ENCODE results near the gene SMARCD2.

The SMARCD2 gene

DNA sequence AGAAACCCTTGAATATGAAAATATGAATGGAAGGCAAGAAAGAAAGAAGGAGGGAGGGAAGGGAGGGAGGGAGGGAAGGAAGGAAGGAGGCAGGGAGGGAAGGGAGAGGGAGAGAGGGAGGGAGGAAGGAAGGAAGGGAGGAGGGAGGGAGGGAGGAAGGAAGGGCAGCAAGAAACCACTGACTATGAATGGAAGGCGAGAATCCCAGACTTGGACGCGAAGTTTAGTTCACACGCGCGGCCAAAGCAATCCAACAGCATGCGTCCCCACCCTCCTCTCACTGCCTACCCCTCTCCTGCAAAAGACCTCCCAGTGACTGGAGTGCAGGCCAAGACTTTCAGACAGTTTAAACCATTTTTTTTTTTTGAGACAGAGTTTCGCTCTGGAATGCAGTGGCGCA is 7.9 kb upstream of the SMARCD2 start:
- H3K4me3 ChIP-seq (ENCODE audit: low read depth, low read length) = no peak overlapping the region
- TF ChIP-seq, protein P1, sequence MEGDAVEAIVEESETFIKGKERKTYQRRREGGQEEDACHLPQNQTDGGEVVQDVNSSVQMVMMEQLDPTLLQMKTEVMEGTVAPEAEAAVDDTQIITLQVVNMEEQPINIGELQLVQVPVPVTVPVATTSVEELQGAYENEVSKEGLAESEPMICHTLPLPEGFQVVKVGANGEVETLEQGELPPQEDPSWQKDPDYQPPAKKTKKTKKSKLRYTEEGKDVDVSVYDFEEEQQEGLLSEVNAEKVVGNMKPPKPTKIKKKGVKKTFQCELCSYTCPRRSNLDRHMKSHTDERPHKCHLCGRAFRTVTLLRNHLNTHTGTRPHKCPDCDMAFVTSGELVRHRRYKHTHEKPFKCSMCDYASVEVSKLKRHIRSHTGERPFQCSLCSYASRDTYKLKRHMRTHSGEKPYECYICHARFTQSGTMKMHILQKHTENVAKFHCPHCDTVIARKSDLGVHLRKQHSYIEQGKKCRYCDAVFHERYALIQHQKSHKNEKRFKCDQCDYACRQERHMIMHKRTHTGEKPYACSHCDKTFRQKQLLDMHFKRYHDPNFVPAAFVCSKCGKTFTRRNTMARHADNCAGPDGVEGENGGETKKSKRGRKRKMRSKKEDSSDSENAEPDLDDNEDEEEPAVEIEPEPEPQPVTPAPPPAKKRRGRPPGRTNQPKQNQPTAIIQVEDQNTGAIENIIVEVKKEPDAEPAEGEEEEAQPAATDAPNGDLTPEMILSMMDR (IDR thresholded peaks at IDR 0.05; ENCODE audit: insufficient read depth, low read depth, low read length, missing control alignments) = no peak
- no peak for DNase-seq (ENCODE audit: low read depth)

DNA sequence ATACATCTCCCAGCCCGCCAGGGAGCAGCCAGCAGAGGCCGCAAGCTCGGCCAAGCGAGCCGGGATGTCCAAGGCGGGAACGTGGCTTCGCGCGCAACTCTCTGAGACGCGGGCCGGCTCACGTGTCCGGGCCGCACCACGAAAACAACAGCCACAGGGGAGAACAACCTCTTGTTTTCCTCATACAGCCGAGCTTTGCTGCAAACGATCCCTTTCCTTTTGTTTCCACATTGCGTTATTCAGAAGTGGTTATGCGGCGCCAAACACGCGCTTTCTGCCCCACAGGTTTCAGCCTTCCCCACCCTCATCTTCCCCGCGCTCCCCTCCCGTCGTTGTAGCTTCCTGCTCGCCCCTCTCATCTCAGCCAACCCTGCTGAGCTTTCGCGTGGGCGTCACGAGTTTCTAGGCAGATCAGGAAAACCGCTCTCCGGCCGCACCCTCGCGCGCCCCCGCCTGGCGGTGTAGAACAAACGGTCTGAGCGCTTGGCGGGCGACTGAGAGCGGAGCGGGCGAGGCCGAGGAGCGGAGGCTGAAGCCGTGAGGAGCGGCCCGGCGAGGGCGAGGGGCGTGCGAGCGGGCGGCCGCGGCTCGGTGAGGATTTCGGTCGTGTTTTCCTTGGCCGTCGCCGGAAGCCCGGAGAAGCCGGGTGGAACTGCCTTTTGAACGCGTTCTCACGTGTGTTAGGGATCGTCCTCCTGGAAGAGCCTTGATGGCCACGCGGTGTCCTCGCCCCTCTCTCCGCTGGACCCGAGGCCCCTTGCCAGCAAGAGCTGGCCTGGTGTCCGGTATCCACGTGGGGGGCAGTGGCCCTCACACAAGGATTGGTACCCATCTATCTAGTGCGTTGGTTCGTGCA is 6.6 kb upstream of the SMARCD2 start:
- DNase-seq (ENCODE audit: low read depth) = peak; percentile 96
- peak overlapping the region; percentile 47 for H3K4me3 ChIP-seq (ENCODE audit: low read depth, low read length)
- TF ChIP-seq, protein P1 (IDR thresholded peaks at IDR 0.05; ENCODE audit: insufficient read depth, low read depth, low read length, missing control alignments) = peak; percentile 75

- no peak for DNase-seq (ENCODE audit: low read depth)
- TF ChIP-seq, protein P1 (IDR thresholded peaks at IDR 0.05; ENCODE audit: insufficient read depth, low read depth, low read length, missing control alignments) = no peak
- no peak overlapping the region for H3K4me3 ChIP-seq (ENCODE audit: low read depth, low read length)
Measured at GRCh38 chr17:63847525-63848249, 5.2 kb upstream of the SMARCD2 start.

GRCh38 chr17:63845509-63845908 is 3.0 kb upstream of the SMARCD2 start:
- no peak for DNase-seq (ENCODE audit: low read depth)
- TF ChIP-seq, protein P1 (IDR thresholded peaks at IDR 0.05; ENCODE audit: insufficient read depth, low read depth, low read length, missing control alignments) = no peak
- no peak overlapping the region for H3K4me3 ChIP-seq (ENCODE audit: low read depth, low read length)

DNA sequence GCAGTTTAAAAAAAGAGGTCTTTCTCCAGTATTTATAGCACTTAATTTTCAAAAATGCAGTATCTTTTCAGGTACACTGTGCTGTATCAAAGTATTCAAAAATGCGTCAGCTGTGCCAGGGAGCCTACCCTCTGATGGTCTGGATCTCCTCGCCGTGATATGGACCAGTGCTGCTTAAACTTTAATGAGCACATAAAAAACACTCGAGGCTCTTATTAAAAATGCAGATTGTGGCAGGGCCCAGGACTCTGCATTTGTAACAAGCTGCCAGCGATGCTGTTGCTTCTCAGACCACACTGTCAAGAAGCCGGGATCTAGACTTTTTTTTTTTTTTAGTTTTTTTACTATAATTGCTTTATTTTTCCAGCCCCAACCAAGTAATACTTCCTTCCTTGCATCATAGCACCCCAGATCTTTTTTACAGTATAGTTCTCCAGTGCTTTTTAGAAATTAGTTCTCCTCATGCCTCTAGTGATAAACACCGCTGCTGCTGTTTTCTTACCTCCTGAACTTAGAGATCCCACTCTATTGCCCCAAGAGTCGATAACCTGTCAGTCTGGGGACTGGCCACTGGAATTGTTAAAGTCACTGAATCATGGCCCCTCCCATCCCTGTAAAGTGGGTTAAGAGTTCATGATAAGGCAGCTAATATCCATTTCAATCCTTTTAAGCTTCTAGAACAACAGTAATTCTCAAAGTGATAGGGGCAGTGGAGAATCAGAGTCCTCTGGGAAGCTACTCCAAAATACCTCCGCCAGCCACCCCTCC is 1.6 kb upstream of the SMARCD2 start:
- TF ChIP-seq, protein P1 (IDR thresholded peaks at IDR 0.05; ENCODE audit: insufficient read depth, low read depth, low read length, missing control alignments) = no peak
- H3K4me3 ChIP-seq (ENCODE audit: low read depth, low read length) = peak overlapping the region; percentile 63
- DNase-seq (ENCODE audit: low read depth) = no peak

- DNase-seq (ENCODE audit: low read depth) = peak; percentile 91
- peak overlapping the region; percentile 63 for H3K4me3 ChIP-seq (ENCODE audit: low read depth, low read length)
Measured at GRCh38 chr17:63843387-63843888, 953 bp upstream of the SMARCD2 start.

DNA sequence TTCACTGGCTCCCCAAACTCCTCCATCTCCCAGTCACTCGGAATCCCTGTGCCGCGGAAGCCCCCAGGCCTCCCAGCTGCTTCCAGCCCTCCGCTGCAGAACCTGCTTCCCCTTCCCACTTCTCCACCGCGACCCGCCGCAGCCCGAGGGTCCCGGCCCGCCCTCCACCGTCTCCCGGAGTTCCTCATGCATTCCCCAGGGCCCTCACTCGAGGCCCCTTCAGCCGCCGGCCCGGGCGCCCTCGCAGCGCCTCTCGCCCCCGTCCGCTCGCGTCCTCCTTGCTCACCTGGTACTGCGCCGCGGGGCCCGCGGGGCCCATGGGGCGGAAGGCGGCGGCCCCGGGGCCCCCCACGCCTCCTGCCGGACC is 329 bp downstream of the SMARCD2 start:
- TF ChIP-seq, protein P1 (IDR thresholded peaks at IDR 0.05; ENCODE audit: insufficient read depth, low read depth, low read length, missing control alignments) = no peak
- no peak for DNase-seq (ENCODE audit: low read depth)
- H3K4me3 ChIP-seq (ENCODE audit: low read depth, low read length) = peak overlapping the region; percentile 78

Data from GM12865 (cell line).